8988T (cell line): ENCODE results near the gene SOBP.
"Not testable (repeated sequence)": the region's sequence is repeated elsewhere in the genome, so short reads cannot be mapped to it uniquely, and the experiment has no call there.

Experiments used
- DNase-seq: peaks from one replicate; pipeline ENCODE4 v3.0.0; 2011

The SOBP gene, protein sequence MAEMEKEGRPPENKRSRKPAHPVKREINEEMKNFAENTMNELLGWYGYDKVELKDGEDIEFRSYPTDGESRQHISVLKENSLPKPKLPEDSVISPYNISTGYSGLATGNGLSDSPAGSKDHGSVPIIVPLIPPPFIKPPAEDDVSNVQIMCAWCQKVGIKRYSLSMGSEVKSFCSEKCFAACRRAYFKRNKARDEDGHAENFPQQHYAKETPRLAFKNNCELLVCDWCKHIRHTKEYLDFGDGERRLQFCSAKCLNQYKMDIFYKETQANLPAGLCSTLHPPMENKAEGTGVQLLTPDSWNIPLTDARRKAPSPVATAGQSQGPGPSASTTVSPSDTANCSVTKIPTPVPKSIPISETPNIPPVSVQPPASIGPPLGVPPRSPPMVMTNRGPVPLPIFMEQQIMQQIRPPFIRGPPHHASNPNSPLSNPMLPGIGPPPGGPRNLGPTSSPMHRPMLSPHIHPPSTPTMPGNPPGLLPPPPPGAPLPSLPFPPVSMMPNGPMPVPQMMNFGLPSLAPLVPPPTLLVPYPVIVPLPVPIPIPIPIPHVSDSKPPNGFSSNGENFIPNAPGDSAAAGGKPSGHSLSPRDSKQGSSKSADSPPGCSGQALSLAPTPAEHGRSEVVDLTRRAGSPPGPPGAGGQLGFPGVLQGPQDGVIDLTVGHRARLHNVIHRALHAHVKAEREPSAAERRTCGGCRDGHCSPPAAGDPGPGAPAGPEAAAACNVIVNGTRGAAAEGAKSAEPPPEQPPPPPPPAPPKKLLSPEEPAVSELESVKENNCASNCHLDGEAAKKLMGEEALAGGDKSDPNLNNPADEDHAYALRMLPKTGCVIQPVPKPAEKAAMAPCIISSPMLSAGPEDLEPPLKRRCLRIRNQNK

DNA sequence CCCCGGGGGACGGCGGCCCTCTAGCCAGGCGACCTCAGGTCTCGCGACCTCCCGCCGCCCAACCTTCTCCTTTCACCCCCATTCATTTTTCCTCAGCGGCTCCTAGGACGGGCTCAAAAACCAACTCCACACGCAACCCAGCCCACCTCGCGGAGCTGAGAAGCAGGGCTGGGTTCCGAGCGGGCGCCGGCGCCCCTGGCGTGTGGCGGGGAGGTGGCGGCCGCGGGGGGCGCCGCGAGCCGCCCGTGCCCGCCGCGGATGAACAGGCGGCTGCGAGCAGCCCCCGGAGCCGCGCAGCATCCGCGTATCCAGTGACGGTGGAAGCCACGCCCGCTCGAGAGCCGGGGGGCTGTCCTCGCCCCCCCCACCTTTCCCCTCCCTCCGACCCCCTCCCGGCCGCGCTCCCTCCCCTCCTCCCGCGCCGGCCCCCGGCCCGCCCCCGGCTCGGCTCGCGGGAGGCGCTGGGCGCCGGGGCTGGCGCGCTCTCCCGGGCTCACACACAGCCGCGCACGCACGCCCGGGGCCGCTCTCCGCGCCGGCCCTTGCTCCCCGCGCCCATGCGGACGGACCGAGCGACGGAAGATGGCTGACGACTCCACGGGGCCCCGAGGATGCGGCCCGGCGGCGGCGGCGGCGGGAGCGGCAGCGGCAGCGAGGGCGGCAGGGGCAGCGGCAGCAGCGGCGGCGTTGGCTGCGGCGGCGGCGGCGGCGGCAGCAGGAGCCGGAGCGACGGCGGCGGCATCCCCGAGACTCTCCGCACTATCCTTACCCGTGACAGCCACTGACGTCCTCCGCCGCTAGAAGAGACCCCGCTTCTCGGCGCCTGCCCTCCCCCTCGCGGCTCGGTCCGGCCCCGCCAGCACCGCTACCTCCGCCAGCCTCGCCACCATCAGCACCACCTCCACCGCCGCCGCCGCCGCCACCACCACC, at the start of gene SOBP:
TSS of gene SOBP (plus strand) at position 482 of the 930 bp plus-strand sequence. CDS start 500 bp downstream, outside the sequence.
- peak; percentile 64 for DNase-seq

DNA sequence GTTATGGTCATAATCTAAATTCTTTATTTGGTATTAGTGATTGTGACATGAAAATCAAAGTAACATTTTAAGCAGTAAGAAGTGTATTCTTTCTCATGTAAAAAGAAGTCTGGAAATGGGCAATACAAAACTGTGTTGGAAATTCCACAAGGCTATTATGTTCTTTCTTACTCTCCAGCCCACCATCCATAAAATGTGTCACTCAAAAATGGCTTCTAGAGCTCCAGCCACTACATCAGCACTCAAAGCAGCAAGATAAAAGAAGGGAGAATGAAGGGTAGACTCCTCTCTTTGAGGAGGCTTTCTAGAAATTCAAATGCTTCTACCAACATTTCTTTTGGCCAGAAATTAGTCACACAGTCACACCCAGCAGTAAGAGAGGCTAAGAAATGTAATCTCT, 49.0 kb upstream of the SOBP start:
- no peak for DNase-seq

DNA sequence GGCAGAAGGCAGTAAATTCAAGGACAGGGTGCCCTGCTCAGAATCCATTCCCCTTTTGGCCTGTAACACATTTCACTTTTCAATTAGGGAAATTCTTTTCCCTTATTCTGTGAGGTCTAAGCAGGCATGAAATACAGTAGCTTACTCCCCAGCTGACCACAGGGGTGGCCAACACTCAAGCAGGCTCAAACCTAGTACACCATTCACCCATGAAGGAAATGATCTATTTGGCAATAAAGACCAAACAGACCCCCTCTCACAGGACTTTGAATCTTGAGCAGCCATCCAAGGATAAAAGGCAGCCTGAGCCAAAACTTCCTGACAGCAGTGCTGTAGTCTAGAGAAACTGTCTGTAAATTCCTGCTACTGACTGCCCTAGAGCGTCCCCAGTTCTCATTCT, 48.2 kb upstream of the SOBP start:
- DNase-seq: no peak

DNA sequence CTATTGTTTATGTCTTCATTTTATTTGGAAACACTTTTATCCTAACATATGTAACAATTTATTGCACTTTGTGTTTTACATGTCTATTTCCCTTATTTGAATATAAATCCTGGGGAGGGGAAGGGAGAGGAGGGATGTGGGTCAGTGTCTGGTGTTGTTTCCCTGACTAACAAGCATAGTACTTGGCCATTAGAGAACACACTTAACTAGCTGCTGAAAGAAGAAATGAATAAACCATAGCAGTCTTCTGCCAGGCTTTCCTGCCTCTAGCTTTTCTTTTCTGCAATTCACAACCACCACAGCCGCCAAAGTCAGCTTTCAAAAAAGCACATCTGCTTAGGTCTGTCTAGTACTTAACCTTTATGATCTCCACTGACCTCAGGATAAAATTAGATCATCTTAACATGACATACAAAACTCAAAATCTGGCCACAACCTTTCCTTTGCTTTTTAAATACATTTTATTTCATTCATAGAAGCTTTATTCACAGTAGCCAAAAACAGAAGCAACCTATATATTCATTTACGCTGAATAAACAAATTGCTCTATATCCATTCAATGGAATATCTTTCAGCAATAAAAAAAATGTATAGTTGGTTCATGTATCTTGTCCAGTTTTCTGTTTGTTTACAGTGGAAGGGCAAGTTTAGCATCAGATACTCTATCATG, 46.8 kb upstream of the SOBP start:
- DNase-seq: no peak

DNA sequence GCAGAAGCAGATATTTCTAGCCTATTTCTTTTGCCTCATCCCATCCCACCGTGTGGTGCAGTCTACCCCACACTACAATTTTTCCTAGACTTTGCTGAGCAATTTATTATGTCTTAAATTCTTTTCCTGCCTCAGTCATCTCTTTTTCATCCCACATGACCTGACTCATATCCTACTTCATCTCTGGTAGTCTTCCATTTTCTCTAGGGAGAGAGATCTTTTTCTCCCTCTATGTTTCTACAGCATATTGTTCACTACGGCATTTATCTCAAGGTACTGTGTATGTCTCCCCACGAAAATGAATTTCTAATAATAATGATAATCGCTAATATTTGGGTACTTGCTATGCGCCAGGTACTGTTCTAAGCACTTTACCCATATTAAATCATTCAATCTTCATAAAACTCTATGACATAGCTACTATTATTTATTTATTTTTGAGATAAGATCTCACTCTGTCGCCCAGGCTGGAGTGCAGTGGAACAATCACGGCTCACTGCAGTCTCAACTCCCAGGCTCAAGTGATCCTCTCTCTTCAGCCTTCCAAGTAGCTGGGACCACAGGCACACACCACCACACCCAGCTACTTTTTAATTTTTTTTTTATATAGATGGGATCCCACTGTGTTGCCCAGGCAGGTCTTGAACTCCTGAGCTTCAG, 46.2 kb upstream of the SOBP start:
- DNase-seq: no peak

DNA sequence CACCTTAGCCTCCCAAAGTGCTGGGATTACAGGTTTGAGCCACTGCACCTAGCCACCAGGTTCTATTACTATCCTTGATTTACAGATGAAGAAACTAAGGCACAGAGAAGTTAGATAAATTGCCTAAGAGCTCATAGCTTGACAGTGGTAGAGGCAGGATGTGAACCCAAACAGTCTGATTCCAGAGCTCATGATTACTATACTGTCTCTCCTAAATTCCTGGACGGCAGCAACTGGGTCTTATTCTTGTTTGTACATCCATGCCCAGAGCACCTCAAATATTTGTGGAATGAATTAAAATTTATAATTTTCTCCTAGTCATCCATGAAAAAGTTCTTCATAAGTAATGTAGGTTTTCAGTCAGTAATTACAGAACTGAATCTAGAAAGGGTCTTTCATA, 45.6 kb upstream of the SOBP start:
- no peak for DNase-seq

DNA sequence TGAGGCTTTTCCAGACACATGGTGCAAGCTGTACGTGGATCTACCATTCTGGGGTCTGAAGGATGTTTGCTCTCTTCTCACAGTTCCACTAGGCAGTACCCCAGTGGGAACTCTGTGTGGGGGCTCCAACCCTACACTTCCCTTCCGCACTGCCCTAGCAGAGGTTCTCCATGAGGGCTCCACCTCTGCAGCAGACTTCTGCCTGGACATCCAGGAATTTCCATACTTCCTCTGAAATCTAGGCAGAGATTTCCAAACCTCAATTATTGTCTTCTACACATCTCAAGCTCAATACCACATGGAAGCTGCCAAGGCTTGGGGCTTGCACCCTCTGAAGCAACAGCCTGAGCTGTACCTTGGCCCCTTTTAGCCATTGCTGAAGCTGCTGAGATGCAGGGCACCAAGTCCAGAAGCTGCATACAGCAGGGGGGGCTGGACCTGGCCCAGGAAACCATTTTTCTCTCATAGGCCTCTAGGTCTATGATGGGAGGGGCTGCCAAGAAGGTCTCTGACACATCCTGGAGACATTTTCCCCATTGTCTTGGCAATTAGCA, 42.2 kb upstream of the SOBP start:
- DNase-seq: no peak

DNA sequence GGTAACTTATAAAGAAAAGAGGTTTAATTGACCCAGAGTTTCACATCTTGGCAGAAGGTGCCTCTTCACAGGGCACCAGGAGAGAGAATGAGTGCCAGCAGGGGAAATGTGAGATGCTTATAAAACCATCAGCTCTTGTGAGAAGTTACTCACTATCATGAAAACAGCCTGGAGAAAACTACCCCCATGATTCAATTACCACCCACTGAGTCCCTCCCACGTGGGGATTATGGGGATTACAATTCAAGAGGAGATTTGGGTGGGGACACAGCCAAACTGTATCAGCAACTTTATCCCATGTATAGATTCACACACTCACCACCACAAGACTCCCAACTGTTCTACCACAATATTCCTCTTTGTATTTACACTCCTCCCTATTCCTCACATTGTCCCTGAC, 41.1 kb upstream of the SOBP start:
- DNase-seq: no peak

DNA sequence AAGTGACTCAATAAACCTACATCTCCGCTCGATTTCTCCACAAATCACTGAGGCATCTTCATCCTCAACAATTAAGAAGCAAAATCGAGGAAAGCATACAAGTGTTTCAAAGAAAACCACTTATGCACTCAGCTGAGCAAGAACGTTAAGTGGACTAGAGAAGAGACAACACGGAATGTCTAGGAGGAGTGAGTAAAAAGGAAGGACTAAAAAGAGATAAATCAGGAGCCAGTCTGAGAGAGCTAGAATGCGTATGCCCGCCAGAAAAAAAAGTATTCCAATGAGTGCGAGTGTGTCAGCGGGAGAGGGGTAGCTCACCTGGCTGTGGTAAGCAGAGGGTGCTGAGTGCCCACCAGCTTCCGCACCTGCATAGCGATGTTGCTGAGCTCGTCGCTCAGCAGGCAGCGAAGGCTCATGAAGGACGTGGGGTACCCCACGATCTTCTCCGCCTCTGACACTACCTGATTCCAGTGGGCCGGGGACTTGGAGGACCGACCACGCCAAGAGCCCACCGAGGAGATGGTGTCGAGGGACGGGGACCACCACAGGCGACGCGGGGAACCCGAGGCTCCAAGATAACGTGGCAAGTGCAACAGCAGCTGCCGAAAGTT, 31.1 kb upstream of the SOBP start:
- DNase-seq: peak; percentile 10

DNA sequence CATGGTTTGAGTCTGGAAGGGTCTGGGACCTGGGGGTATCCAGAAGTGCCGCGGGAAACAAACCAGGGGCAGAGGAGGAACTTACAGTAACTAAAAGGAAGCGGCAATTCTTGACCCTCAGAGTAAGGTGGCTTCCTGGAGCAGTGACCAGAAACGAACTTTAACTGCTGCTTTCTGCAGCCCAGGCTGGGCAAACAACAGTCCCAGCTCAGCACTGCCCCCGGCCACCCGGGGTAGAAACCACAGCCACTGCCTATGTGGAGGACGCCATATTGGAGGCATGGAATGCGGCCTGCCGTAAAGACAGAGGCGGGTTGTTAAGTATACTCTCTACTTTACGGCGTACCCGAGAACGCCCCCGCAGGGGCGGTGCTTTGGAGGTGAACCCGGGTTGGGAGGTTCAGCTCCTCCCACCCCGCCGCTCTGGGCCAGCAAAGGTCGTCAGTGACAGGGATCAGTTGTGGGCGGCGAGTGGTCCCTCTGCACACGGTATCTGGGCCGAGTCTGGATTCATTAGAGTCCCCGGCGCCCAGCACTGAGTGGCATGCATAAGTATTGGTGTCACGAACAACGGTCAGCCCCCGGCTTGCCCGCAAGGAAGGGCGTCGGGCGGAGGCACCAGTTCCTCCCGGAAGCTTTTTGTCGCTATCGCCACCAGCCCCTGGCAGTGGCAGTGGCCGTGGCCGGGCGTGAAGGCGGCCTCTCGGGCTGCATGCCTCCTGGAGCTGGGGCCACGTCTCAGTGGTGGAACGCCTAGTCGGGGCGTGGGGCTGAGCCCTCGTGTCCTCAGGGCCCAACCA, 30.4 kb upstream of the SOBP start, which contains the start of gene PDSS2:
TSS of gene PDSS2 (minus strand) at position 282 of the 800 bp plus-strand sequence. CDS start at position 3, 279 bp downstream.
- peak; percentile 68 for DNase-seq

DNA sequence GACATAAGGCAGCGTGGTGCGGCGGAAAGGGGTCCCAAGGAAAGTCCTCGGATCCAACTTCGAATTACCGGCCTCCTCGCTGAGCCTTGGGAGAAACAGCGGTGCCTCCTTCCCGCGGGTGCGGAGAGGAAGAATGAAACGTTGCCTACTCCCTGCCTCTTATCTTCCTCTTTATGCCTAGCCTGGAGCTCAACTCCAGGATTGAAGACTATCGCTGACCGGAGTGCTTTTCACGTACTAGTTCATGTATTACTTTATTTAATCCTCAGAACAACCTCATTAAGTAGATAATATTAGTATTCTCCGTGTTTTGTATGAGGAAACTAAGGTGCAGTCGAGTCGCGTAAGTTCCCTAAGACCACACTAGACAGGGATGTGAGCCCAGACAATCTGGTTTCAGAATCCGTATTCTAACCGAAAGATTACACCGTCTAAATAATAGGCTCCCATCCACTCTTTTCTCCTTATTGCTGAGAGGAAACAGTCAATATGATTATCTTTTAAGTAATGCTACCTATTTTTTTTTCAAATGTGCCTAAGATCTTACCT, 29.8 kb upstream of the SOBP start:
- no peak for DNase-seq

DNA sequence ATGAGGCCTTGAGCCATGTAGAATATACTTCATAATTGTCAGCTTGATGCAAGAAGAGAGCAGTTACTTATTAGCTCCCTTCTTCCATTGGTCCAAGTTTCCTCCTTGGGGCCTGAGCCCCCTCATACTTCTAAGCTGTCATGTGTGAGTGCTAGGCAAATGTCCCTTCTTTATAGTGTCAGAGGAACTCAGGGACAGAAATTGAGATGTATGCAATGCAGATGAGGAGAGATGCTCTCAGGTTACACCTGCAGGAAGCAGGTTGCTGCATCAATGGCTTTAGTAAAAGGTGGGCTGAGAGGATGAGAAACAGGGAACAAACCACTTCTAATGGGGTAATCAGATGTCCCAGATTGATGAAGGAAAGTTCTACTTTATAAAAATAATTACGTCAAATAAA, 23.9 kb upstream of the SOBP start:
- no peak for DNase-seq

DNA sequence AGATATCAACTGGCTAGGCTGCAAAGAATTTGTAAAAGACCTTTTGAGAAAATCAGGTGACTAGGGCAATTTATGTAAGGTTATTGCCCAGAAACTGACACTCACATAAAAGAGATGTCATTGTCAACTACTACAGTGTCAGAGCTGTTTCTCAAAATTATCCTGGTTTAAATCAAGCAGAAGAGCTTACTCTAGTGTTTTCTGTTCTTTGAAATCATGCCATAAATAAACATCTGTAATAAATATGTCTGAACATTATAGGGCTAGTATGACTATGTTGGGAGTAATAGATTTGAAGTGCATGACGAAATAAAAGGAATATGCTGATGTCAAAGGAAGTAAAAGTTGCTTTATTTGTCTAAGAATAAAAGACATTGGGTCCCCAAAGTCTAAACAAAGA, 19.6 kb upstream of the SOBP start:
- DNase-seq: no peak

DNA sequence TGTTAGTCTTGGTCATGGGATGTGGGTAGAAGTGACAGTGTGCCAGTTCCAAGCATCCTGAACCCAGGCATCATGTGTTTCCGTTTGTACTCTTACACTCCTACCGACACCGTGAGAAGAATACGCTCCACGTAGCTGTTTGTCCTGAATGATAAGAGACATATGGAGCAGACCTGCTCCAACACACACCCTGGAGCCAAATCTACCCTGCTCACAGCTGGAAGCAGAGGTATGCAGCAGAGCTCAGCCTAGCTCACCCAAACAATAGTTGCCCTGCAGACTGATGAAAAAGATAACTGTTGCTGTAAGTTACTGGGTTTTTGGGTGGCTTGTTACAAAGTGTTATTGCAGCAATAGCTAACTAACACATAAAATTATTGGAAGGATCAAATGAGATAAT, 16.3 kb upstream of the SOBP start:
- no peak for DNase-seq

DNA sequence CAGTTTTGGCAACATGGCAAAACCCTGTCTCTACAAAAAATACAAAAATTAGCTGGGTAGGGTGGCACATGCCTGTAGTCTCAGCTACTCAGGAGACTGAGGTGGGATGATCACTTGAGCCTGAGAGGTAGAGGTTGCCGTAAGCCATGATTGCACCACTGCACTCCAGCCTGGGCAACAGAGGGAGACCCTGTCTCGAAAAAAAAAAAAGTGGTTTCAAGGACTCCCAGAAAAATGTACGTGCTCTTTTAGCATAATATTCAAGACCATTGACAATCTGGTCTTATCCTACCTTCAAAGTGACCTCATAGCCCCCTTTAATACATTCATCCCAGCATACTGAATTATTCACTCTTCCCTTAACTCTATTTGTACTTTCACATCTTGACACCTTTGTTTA, 14.6 kb upstream of the SOBP start:
- not testable (repeated sequence) for DNase-seq

DNA sequence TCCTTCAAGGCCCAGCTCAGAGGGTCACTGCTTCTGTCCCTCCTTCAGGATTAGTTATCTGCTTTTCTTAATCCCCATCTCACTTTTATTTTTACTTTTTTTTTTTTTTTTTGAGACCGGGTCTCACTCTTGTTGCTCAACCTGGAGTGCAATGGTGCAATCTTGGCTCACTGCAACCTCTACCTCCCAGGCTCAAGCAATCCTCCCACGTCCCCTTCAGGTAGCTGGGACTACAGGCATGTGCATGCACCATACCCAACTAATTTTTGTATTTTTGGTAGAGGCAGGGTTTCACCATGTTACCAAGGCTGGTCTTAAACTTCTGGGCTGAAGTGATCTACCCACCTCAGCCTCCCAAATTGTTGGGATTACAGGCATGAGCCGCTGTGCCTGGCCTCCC, 14.1 kb upstream of the SOBP start:
- not testable (repeated sequence) for DNase-seq

DNA sequence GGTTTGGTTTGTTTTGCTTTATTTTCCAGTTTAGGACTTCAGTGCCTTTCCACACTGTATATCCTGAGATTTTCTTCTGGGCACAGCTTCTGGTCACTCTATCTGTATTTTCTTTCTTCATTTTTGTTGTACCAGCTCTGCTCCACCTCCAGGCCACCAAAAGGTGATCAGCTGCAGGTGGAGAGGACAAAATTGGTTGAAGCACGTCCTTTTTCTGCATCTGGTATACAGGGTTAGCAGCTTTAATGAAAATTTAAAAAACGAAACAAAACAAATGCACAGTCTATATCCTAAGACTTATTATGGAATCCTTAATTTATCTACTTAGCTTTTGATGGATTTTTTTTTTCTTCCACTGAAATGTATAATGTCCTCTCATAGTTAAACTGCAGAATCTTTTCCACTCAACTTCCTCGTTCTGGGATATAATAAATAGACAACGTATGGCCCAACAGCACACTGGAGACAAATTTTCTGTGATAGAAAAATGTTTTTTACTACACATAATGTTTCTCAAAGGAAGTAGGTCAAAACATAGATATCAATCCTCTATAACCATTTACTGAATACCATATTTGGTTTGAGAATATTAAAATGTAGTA, 10.7 kb upstream of the SOBP start:
- no peak for DNase-seq

DNA sequence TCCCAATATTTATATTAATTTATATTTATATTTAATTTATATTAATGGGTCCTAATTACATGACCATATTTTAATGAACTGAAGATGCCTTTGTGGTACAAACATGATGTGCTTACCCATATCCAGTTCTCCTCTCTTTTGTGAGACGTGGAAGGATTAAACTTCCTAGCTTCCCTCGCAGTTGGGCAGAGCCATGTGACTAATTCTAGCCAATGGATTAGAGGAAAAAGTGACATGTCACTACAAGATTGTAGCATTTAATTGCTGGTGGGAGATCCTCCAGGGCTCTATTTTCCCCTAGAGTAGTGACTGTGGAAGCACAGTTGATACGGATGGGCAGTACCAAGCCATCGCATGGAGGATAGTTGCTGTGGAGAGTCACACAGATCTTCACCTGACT, 4.8 kb upstream of the SOBP start:
- no peak for DNase-seq

DNA sequence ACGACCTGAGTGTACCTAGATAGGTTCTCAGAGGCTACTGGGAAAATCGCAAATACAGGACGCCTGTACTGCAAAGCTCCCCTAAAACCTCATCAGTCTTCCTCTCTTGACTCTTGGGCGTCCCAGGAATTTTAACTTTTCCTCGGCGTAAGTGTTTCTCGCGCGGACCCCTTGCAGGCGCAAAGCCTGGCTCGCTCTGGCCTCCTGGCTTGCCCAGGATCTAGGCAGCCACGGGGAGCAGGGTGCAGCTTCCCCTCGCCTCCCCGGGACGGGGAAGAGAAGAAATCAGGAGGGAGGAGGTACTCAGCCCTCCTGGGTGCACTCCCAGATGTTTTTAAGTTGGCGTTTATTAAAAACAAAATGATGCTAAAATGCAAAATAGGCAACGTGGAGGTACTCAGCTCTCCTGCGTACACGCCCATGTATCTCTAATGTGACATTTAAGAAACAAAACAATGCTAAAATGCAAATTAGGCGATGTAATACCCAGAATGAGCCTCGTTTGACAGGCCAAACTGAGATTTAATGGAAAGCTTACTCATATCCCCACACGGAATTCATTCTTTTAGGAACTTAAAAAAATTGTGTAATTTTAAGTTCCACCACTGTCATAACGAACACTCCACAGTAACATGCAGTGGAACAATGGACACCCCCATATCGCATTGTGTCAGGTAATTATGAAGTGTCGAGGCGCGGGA, 1.6 kb upstream of the SOBP start:
- no peak for DNase-seq
